ENCODE data around the gene C1orf116. TPM values are rescaled to one million over a fixed set of nuclear protein-coding genes. Genes with fewer than 3 reads are reported as not detected.
A peak's percentile ranks its signal among the peaks of the same experiment; 100 is the strongest.

C1orf116 gene
- total RNA-seq, 4 donors from 2014 or later: 52.8 to 173 (median 86.4) TPM

- Histone ChIP-seq H3K4me3 (no peak overlapping the region), H3K4me1 (peaks cover 33 to 82% (median 39%) of the 10 kb centered on the region in 3 donors), H3K36me3 (peaks cover 0 to 32% (median 0%) of the 10 kb centered on the region in 3 donors), H3K27ac (peak overlapping the region; percentile 86 to 98 (median 96)), H3K9me3 (no peaks in the 10 kb centered on the region), H3K27me3 (no peaks in the 10 kb centered on the region)
- intact Hi-C loops (cut with DNase I): no loop called here
- DNase-seq: no peak
- TF ChIP-seq CTCF (IDR thresholded peaks at IDR 0.05) (no peak), POLR2A (IDR thresholded peaks at IDR 0.05) (no peak)
- WGBS, 2 donors: 39 to 59% methylated on average over 4 of the region's 4 CpGs
Observed at GRCh38 chr1:207020709-207021107, 11.8 kb downstream of the C1orf116 start.

- no peak overlapping the region for H3K4me3 ChIP-seq
- no peaks in the 10 kb centered on the region for H3K9me3 ChIP-seq
- WGBS, 2 donors: 36 to 62% methylated on average over 7 to 9 of the region's 9 CpGs
- H3K27ac ChIP-seq: peak overlapping the region; percentile 86 to 98 (median 96)
- peaks cover 30 to 77% (median 34%) of the 10 kb centered on the region in 3 donors for H3K4me1 ChIP-seq
- H3K27me3 ChIP-seq: no peaks in the 10 kb centered on the region
- TF ChIP-seq POLR2A (IDR thresholded peaks at IDR 0.05): peak in 2 of 4 donors; percentile 42 to 56
- TF ChIP-seq CTCF (IDR thresholded peaks at IDR 0.05): no peak
- no peak for DNase-seq
- intact Hi-C loops (cut with DNase I): no loop called here
- H3K36me3 ChIP-seq: peaks cover 0 to 27% (median 0%) of the 10 kb centered on the region in 3 donors
Observed at GRCh38 chr1:207020065-207020708, 12.4 kb downstream of the C1orf116 start.

GRCh38 chr1:207019661-207020060 is 12.9 kb downstream of the C1orf116 start:
- DNase-seq: no peak
- Histone ChIP-seq H3K4me3 (no peak overlapping the region), H3K4me1 (peaks cover 25 to 72% (median 30%) of the 10 kb centered on the region in 3 donors), H3K27ac (peak overlapping the region; percentile 86 to 98 (median 96)), H3K36me3 (peaks cover 0 to 23% (median 0%) of the 10 kb centered on the region in 3 donors), H3K27me3 (no peaks in the 10 kb centered on the region), H3K9me3 (no peaks in the 10 kb centered on the region)
- 46 to 47% methylated on average over 2 of the region's 2 CpGs for WGBS, 2 donors
- no peak for TF ChIP-seq POLR2A (IDR thresholded peaks at IDR 0.05)
- TF ChIP-seq CTCF (IDR thresholded peaks at IDR 0.05): no peak
- intact Hi-C loops (cut with DNase I): no loop called here

- H3K27me3 ChIP-seq: no peaks in the 10 kb centered on the region
- H3K4me3 ChIP-seq: no peak overlapping the region
- H3K4me1 ChIP-seq: peaks cover 23 to 67% (median 25%) of the 10 kb centered on the region in 3 donors
- intact Hi-C loops (cut with DNase I): no loop called here
- no peak for DNase-seq
- peaks cover 0 to 18% (median 0%) of the 10 kb centered on the region in 3 donors for H3K36me3 ChIP-seq
- 54 to 56% methylated on average over 1 to 2 of the region's 2 CpGs for WGBS, 2 donors
- peak overlapping the region; percentile 86 to 98 (median 96) for H3K27ac ChIP-seq
- TF ChIP-seq CTCF (IDR thresholded peaks at IDR 0.05): no peak
- no peaks in the 10 kb centered on the region for H3K9me3 ChIP-seq
Observed at GRCh38 chr1:207019161-207019560, 13.4 kb downstream of the C1orf116 start.

GRCh38 chr1:207018707-207019106 is 13.8 kb downstream of the C1orf116 start:
- Histone ChIP-seq H3K27me3 (no peaks in the 10 kb centered on the region), H3K4me3 (no peak overlapping the region), H3K4me1 (peaks cover 23 to 62% (median 23%) of the 10 kb centered on the region in 3 donors), H3K9me3 (no peaks in the 10 kb centered on the region), H3K27ac (peak overlapping the region; percentile 86 to 98 (median 96)), H3K36me3 (peaks cover 0 to 14% (median 0%) of the 10 kb centered on the region in 3 donors)
- no peak for DNase-seq
- TF ChIP-seq CTCF (IDR thresholded peaks at IDR 0.05): no peak
- no peak for TF ChIP-seq POLR2A (IDR thresholded peaks at IDR 0.05)
- 81 to 83% methylated on average over 4 of the region's 4 CpGs for WGBS, 2 donors
- intact Hi-C loops (cut with DNase I): no loop called here
